CD4-positive, alpha-beta T cell (primary cell): ENCODE data around the gene ZDHHC12. TPM values are rescaled to one million over a fixed set of nuclear protein-coding genes. Genes with fewer than 3 reads are reported as not detected.

Experiments
- ATAC-seq: fragments of 200-7000 bp; cut with Tn5 transposase; one replicate; pipeline ENCODE4 v1.10.0; 2022; ENCODE audit warnings: mild to moderate bottlenecking; ENCODE audit not compliant: poor library complexity
- CTCF ChIA-PET: fragments of 350-600 bp; sonication (Branson Sonifier 250); formaldehyde crosslinking; loops from one replicate; lab custom pipeline; 2021; ENCODE audit warnings: antibody characterized with exemption, inconsistent platforms; lab: Charles Lee
- POLR2A ChIA-PET: fragments of 350-600 bp; sonication (Branson Sonifier 250); formaldehyde crosslinking; loops from one replicate; lab custom pipeline; 2021; ENCODE audit warnings: antibody characterized with exemption, inconsistent platforms; lab: Charles Lee
- DNase-seq, 14 experiments: peaks; one replicate each; pipeline ENCODE4 v3.0.0-alpha.2; 2013 to 2020; ENCODE audit warnings: mixed read lengths in 2 of 14
- H3K27ac ChIP-seq, 2 donors: one replicate each; pipeline versions ENCODE4 v1.5.1 to v1.7.0; 2013; ENCODE audit warnings: low read length in 2 of 2, low read depth in 1 of 2, mild to moderate bottlenecking in 1 of 2
- H3K27me3 ChIP-seq, 2 experiments: 1 replicate in 1 of 2; 2 replicates in 1 of 2; pipeline versions ENCODE4 v1.6.1 to v1.7.0; 2013; ENCODE audit warnings: low read length in 2 of 2, control low read depth in 1 of 2, mild to moderate bottlenecking in 1 of 2, moderate library complexity in 1 of 2; ENCODE audit not compliant: insufficient read depth in 2 of 2, control insufficient read depth in 1 of 2
- H3K36me3 ChIP-seq: one replicate; pipeline ENCODE4 v1.6.1; 2013; ENCODE audit warnings: low read length, control low read depth; ENCODE audit not compliant: insufficient read depth
- H3K4me1 ChIP-seq: one replicate; pipeline ENCODE4 v1.6.1; 2013; ENCODE audit warnings: low read length, control low read depth; ENCODE audit not compliant: insufficient read depth
- H3K4me3 ChIP-seq: one replicate; pipeline ENCODE4 v1.5.1; 2013; ENCODE audit warnings: mild to moderate bottlenecking, low read length, moderate library complexity
- H3K9me3 ChIP-seq, 2 experiments: 1 replicate in 1 of 2; 2 replicates in 1 of 2; pipeline versions ENCODE4 v1.6.1 to v1.7.0; 2013; ENCODE audit warnings: low read length in 2 of 2, mild to moderate bottlenecking in 2 of 2, control low read depth in 1 of 2, moderate library complexity in 1 of 2; ENCODE audit not compliant: control insufficient read depth in 1 of 2, insufficient read depth in 1 of 2
- H3K27ac Mint-ChIP-seq: one replicate; pipeline ENCODE4 v1.8.0; 2020; ENCODE audit warnings: mixed read lengths
- H3K27me3 Mint-ChIP-seq: one replicate; pipeline ENCODE4 v1.8.0; 2021; ENCODE audit warnings: mixed read lengths
- H3K36me3 Mint-ChIP-seq: one replicate; pipeline ENCODE4 v1.8.0; 2021; ENCODE audit warnings: low read depth, mixed read lengths
- H3K4me1 Mint-ChIP-seq: one replicate; pipeline ENCODE4 v1.8.0; 2021; ENCODE audit warnings: low read depth, mixed read lengths
- H3K4me3 Mint-ChIP-seq: one replicate; pipeline ENCODE4 v1.8.0; 2020; ENCODE audit warnings: mild to moderate bottlenecking, mixed read lengths
- H3K9me3 Mint-ChIP-seq: one replicate; pipeline ENCODE4 v1.8.0; 2020; ENCODE audit warnings: mixed read lengths
- intact Hi-C, 2 experiments: fragments of 100-400 bp; cut with DNase I in 1 of 2; cut with micrococcal nuclease in 1 of 2; formaldehyde crosslinking; loops; one replicate each; pipeline versions ENCODE4 v1.15.1 to v1.9.0; 2023 to 2025; cut with DNase I, micrococcal nuclease
- total RNA-seq, 174 experiments: library from RNA in 2 of 174; stranded (reverse) in 2 of 174; gene quantifications; one replicate each; pipeline ENCODE4 v1.2.3 and lab custom pipeline; 2021 to 2026
- TF ChIP-seq, protein P1 (sequence below): fragments of 200-600 bp; IDR thresholded peaks from one replicate; pipeline ENCODE4 v1.8.0; 2022; ENCODE audit warnings: antibody characterized with exemption, mild to moderate bottlenecking

Gene ZDHHC12
- total RNA-seq, 2 experiments from 2014 or later: 22.0 to 23.7 TPM

DNA sequence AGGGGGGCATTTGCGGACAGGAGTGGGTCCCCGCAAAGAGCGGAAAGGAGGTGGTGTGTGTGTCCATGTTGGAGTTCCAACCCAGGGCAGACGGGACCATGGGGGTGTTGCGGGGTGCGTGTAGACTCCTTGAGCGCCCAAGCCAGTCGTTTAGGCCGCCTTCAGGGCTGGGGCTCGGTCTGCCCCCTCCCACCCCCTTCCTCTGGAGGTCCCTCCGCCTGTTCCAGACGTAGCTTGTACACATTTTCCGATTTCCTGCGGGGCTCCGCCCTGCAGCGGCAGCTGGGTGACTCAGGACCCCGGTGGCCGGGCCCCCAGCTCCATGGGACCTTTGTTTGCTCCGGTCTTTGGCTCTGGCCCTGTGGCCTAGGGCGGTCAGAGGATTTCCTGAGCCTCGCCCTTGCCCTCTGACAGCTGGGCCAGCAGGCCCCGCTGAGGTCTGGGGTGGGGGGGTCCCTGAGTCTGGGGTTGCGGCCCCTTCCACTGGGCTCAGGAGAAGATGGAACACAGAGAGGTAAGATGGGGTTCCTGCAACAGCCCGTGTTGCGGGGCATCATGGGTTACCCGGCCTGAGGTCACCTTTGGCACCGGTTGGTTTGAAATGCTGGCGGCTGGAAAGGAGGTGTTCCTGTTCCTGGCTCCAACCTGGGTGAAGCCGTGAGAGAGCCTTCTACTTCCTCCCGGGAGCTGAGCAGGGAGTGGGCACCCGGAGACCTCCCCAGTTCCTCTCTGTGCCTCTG lies 20.1 kb downstream of the ZDHHC12 start:
- Mint-ChIP-seq H3K27me3 (no peaks in the 10 kb centered on the region), H3K4me1 (peaks cover 11% of the 10 kb centered on the region), H3K9me3 (no peaks in the 10 kb centered on the region), H3K4me3 (peak overlapping the region; percentile 86), H3K27ac (peak overlapping the region; percentile 24), H3K36me3 (no peaks in the 10 kb centered on the region)
- H3K27me3 ChIP-seq: no peaks in the 10 kb centered on the region
- H3K9me3 ChIP-seq: peaks cover 0 to under 1% of the 10 kb centered on the region in 2 experiments
- H3K27ac ChIP-seq: no peak overlapping the region
- intact Hi-C loops: loop anchor here (5.0 kb wide), 3 partner anchors 46 to 84 kb away; partner anchors contain the start of genes DYNC2I2 (in 1 of the 2), TBC1D13 (in 1 of the 2) and ZER1 (in 1 of the 2)
- no peak for ATAC-seq
- POLR2A ChIA-PET: interaction anchor here (0.5 to 1.1 kb wide), 3 partner anchors 14 to 592 kb away, joined by 3 to 5 read pairs (median 3); partner anchors contain the start of genes SET and ZDHHC12
- H3K36me3 ChIP-seq: no peaks in the 10 kb centered on the region
- peak in 1 of 14 experiments; percentile 23 for DNase-seq
- CTCF ChIA-PET: interaction anchor here (0.6 to 1.3 kb wide), 3 partner anchors 21 to 114 kb away, joined by 3 to 4 read pairs (median 3); partner anchors contain the start of gene ENDOG
- H3K4me3 ChIP-seq: peak overlapping the region; percentile 56
- peaks cover 20% of the 10 kb centered on the region for H3K4me1 ChIP-seq
- TF ChIP-seq, protein P1, sequence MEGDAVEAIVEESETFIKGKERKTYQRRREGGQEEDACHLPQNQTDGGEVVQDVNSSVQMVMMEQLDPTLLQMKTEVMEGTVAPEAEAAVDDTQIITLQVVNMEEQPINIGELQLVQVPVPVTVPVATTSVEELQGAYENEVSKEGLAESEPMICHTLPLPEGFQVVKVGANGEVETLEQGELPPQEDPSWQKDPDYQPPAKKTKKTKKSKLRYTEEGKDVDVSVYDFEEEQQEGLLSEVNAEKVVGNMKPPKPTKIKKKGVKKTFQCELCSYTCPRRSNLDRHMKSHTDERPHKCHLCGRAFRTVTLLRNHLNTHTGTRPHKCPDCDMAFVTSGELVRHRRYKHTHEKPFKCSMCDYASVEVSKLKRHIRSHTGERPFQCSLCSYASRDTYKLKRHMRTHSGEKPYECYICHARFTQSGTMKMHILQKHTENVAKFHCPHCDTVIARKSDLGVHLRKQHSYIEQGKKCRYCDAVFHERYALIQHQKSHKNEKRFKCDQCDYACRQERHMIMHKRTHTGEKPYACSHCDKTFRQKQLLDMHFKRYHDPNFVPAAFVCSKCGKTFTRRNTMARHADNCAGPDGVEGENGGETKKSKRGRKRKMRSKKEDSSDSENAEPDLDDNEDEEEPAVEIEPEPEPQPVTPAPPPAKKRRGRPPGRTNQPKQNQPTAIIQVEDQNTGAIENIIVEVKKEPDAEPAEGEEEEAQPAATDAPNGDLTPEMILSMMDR: no peak

DNA sequence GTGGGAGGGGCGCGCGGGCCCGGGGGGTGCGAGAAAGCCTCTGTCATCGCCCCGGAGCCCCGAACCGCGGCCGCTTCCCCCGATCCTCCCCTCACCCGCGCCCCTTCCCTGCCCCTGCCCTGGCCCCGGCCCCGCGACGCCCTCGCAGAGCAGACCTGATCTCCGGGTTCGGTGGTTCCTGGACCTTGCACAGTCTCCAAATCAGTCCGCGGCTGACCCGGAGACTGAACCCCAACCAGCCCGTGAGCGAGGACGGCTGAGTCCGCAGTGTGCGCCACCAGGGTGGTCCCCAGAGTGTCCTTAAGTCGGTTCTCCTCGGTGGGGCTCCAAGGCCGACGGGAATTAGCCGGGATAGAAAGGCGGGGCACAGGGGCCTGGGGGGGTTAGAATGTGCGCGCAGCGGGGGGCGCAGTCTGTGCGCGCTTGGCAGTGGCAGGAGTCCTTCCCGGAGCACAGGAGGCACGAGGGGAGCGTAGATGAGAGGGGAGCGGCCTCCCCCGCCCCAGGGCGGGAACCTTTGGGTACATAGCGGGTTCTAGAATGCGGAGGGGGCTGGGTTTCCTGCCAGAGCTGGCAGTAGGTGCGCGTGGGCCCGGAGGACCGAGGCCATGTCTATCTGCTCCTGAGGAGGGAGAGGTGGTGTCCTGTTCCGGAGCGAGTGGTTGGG lies 20.8 kb downstream of the ZDHHC12 start:
- peak in 4 of 14 experiments; percentile 11 to 49 (median 30) for DNase-seq
- TF ChIP-seq, protein P1: no peak
- H3K4me1 Mint-ChIP-seq: peaks cover 11% of the 10 kb centered on the region
- Histone ChIP-seq H3K27ac (no peak overlapping the region), H3K4me1 (peaks cover 20% of the 10 kb centered on the region), H3K9me3 (no peaks in the 10 kb centered on the region), H3K4me3 (peak overlapping the region; percentile 56), H3K27me3 (no peaks in the 10 kb centered on the region), H3K36me3 (no peaks in the 10 kb centered on the region)
- ATAC-seq: peak; percentile 35
- H3K4me3 Mint-ChIP-seq: peak overlapping the region; percentile 86
- ChIA-PET POLR2A (interaction anchor here (0.5 to 1.1 kb wide), 3 partner anchors 14 to 592 kb away, joined by 3 to 5 read pairs (median 3); partner anchors contain the start of genes SET and ZDHHC12), CTCF (interaction anchor here (0.6 kb wide), 1 partner anchor 30 kb away, joined by 3 read pairs; no protein-coding TSS in a partner anchor)
- no peaks in the 10 kb centered on the region for H3K36me3 Mint-ChIP-seq
- H3K27ac Mint-ChIP-seq: peak overlapping the region; percentile 24
- no peaks in the 10 kb centered on the region for H3K9me3 Mint-ChIP-seq
- intact Hi-C loops: loop anchor here (5.0 kb wide), 3 partner anchors 46 to 84 kb away; partner anchors contain the start of genes DYNC2I2 (in 1 of the 2), TBC1D13 (in 1 of the 2) and ZER1 (in 1 of the 2)
- no peaks in the 10 kb centered on the region for H3K27me3 Mint-ChIP-seq

DNA sequence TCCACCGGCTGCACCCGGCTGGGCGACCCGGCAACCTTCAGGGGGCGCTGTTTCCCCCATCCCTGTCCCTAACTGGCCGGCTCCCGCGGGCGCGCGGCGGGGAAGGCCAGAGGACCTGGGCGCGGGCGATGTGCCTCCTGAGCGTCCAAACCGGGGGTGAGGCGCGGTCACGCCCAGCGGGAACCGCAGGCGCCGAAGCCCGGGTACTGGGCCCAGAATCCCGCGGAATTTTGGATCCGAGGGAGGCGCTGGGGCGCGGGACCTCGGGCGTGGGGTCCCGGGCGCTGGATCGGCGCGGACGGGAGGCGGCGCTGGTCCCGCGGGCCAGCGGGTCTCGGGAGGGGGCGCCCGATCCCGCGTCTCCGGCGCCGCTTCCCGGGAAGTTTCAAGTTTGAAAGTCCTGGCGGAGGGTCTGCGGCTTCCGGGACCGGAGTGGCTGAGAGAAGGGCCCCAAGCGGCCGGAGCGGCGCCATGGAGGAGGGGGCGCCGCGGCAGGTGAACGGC lies 21.4 kb downstream of the ZDHHC12 start, which contains the start of gene PKN3:
Gene PKN3, plus strand, starts transcription at position 59 of the 504 bp plus-strand sequence. Its CDS starts 413 bp downstream, at position 472.
- CTCF ChIA-PET: interaction anchor here (0.6 to 1.3 kb wide), 13 partner anchors 9 to 270 kb away, joined by 3 to 7 read pairs (median 4); partner anchors contain the start of genes ENDOG, SET and ZDHHC12
- Histone ChIP-seq H3K27ac (no peak within 1 kb of the TSS), H3K4me1 (peaks cover 20% of the 10 kb centered on the region), H3K4me3 (peak within 1 kb of the TSS; percentile 56), H3K36me3 (no peaks in the 10 kb centered on the region), H3K9me3 (no peaks in the 10 kb centered on the region), H3K27me3 (no peaks in the 10 kb centered on the region)
- Mint-ChIP-seq H3K4me1 (peaks cover 11% of the 10 kb centered on the region), H3K9me3 (no peaks in the 10 kb centered on the region), H3K27ac (peak within 1 kb of the TSS; percentile 24), H3K4me3 (peak within 1 kb of the TSS; percentile 91), H3K36me3 (no peaks in the 10 kb centered on the region), H3K27me3 (no peaks in the 10 kb centered on the region)
- peak; percentile 84 for ATAC-seq
- intact Hi-C loops: loop anchor here (5.0 kb wide), 3 partner anchors 45 to 85 kb away; partner anchors contain the start of genes DYNC2I2 (in 1 of the 2), TBC1D13 (in 1 of the 2) and ZER1 (in 1 of the 2)
- peak; percentile 73 to 91 (median 83) for DNase-seq
- POLR2A ChIA-PET: interaction anchor here (0.5 to 1.2 kb wide), 6 partner anchors 10 to 116 kb away, joined by 3 to 7 read pairs (median 4); partner anchors contain the start of genes ENDOG, SET and ZDHHC12
- TF ChIP-seq, protein P1: peak; percentile 92
